ENCODE measurements around the gene HOTAIR.

HOTAIR gene

DNA sequence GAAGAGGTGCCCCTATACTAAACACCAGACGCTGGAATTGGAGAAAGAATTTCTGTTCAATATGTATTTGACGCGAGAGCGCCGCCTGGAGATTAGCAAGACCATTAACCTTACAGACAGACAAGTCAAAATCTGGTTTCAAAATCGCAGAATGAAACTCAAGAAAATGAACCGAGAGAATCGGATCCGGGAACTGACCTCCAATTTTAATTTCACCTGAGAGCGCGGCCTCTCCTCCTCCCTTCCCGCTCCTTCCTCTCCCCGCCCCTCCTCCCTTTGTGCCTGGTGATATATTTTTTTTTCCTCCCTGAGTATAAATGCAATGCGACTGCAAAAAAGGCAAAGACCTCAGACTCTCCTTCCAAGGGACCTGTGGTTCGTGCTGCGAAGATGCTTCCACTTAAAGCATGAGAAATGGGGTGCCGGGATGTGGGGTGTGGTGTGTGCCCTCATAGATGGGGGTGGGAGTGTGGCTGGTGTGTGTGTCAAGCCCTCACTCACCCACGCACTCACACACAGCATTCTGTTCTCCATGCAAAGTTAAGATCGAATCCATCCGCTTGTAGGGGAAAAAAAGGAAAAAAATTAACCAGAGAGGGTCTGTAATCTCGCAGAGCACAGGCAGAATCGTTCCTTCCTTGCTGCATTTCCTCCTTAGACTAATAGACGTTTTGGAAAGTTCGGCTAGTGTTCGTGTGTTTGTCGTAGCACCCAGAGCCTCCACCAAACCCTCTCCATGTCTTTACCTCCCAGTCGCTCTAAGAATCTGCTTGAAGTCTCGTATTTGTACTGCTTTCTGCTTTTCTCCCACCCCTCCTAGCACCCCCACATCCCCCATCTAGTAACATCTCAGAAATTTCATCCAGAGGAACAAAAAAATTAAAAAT lies 14.7 kb upstream of the HOTAIR start:
- no peaks in the 10 kb centered on the region for H3K9me3 ChIP-seq (ENCODE audit: control insufficient read depth, insufficient read depth, low read length)
- H3K9ac ChIP-seq (ENCODE audit: low read depth, low read length), result no peak overlapping the region
- no peaks in the 10 kb centered on the region for H3K36me3 ChIP-seq (ENCODE audit: insufficient read depth, low read length)
- H3K4me1 ChIP-seq (ENCODE audit: insufficient read depth, low read length), result no peaks in the 10 kb centered on the region

DNA sequence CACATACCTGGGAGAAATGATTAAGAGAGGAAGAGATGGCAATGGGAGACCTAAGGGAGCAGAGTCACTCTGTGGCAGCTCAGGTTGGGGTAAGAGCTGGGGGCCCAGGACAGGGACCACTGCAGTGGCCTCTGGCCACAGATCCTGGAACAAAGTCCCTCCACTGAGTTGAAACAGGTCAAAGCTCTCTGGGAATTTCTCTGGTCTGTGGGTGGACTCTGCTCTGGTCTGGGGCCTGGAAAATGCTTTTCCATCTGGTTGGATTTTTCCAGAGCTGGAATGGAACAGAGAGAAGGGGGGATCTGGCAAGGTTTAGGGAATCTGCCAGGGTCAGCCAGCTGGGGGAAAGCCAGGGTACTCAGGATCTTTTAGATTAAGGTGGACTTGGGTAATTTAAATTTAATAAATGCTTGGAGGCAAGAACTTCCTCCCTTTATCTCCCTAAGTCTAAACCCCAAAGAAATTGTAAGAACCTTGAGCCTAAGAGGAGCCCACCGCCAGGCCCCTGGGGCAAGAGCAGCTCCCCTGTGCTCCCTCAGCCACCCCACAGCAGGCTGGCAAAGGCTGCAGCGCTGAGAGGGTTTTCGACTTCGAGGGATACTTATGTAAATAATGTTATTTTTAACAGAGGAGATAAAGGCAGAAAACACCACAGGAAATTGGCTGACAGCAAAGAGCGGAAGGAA lies 13.9 kb upstream of the HOTAIR start:
- Histone ChIP-seq H3K9me3 (ENCODE audit: control insufficient read depth, insufficient read depth, low read length) (no peaks in the 10 kb centered on the region), H3K36me3 (ENCODE audit: insufficient read depth, low read length) (no peaks in the 10 kb centered on the region), H3K4me1 (ENCODE audit: insufficient read depth, low read length) (no peaks in the 10 kb centered on the region), H3K9ac (ENCODE audit: low read depth, low read length) (no peak overlapping the region)

DNA sequence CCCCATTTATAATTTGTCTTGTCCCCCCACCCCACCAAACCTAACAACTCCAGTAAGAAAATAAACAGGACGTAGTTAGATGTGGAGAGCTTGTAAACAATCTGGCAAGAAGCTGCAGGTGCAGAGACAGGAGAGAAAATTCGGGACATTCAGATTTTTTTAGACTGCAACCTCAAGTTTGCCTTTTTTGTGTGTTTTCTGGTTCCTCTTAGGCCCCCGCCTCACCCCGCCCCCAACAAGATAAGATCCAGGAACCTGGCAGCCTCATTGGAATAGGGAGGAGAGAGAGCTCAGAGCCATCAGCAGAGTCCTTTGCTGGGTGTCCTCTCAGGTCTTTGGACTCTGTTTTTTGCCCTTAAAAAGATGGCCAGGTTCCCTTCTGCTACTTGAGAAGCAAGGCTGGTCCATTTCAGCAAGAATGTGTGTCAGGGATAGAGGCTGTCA lies 13.1 kb upstream of the HOTAIR start:
- no peaks in the 10 kb centered on the region for H3K36me3 ChIP-seq (ENCODE audit: insufficient read depth, low read length)
- H3K9ac ChIP-seq (ENCODE audit: low read depth, low read length), result no peak overlapping the region
- H3K9me3 ChIP-seq (ENCODE audit: control insufficient read depth, insufficient read depth, low read length), result no peaks in the 10 kb centered on the region
- H3K4me1 ChIP-seq (ENCODE audit: insufficient read depth, low read length), result no peaks in the 10 kb centered on the region

- no peak overlapping the region for H3K9ac ChIP-seq (ENCODE audit: low read depth, low read length)
Measured at GRCh38 chr12:53986686-53987483, 12.1 kb upstream of the HOTAIR start.

GRCh38 chr12:53985994-53986685 lies 11.4 kb upstream of the HOTAIR start:
- H3K36me3 ChIP-seq (ENCODE audit: insufficient read depth, low read length), result no peaks in the 10 kb centered on the region
- H3K4me1 ChIP-seq (ENCODE audit: insufficient read depth, low read length), result no peaks in the 10 kb centered on the region
- no peak overlapping the region for H3K9ac ChIP-seq (ENCODE audit: low read depth, low read length)
- H3K9me3 ChIP-seq (ENCODE audit: control insufficient read depth, insufficient read depth, low read length), result no peaks in the 10 kb centered on the region

More at GRCh38 chr12:53986686-53987483, 12.1 kb upstream of the HOTAIR start:
- Histone ChIP-seq H3K4me1 (ENCODE audit: insufficient read depth, low read length) (no peaks in the 10 kb centered on the region), H3K9me3 (ENCODE audit: control insufficient read depth, insufficient read depth, low read length) (no peaks in the 10 kb centered on the region), H3K36me3 (ENCODE audit: insufficient read depth, low read length) (no peaks in the 10 kb centered on the region)

GRCh38 chr12:53985692-53985993 lies 10.9 kb upstream of the HOTAIR start:
- Histone ChIP-seq H3K9me3 (ENCODE audit: control insufficient read depth, insufficient read depth, low read length) (no peaks in the 10 kb centered on the region), H3K36me3 (ENCODE audit: insufficient read depth, low read length) (no peaks in the 10 kb centered on the region), H3K9ac (ENCODE audit: low read depth, low read length) (no peak overlapping the region), H3K4me1 (ENCODE audit: insufficient read depth, low read length) (no peaks in the 10 kb centered on the region)

DNA sequence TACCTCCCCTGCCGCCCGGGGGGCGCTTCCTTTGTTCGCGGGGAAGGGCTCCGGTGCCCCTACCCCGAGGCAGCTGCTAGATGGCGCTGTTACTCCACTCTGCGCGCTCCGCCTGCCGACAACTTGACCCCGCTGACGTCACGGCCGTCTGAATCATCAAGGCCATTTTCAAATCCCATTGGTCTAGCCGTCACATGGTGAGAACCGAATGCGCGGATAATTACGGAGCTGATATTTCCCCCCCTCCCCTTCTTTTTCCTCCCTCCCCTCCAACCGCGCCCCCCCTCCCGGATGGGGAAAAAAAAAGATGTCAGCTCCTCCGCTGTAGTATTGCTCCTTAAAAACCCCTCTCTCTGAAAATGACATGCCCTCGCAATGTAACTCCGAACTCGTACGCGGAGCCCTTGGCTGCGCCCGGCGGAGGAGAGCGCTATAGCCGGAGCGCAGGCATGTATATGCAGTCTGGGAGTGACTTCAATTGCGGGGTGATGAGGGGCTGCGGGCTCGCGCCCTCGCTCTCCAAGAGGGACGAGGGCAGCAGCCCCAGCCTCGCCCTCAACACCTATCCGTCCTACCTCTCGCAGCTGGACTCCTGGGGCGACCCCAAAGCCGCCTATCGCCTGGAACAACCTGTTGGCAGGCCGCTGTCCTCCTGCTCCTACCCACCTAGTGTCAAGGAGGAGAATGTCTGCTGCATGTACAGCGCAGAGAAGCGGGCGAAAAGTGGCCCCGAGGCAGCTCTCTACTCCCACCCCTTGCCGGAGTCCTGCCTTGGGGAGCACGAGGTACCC lies 10.3 kb upstream of the HOTAIR start, which contains the start of gene HOXC10:
HOXC10 (plus strand) TSS at position 246 of the 791 bp plus-strand sequence; CDS start at position 360, 114 bp downstream.
- H3K9ac ChIP-seq (ENCODE audit: low read depth, low read length), result no peak within 1 kb of the TSS
- no peaks in the 10 kb centered on the region for H3K9me3 ChIP-seq (ENCODE audit: control insufficient read depth, insufficient read depth, low read length)
- H3K4me1 ChIP-seq (ENCODE audit: insufficient read depth, low read length), result no peaks in the 10 kb centered on the region
- no peaks in the 10 kb centered on the region for H3K36me3 ChIP-seq (ENCODE audit: insufficient read depth, low read length)

DNA sequence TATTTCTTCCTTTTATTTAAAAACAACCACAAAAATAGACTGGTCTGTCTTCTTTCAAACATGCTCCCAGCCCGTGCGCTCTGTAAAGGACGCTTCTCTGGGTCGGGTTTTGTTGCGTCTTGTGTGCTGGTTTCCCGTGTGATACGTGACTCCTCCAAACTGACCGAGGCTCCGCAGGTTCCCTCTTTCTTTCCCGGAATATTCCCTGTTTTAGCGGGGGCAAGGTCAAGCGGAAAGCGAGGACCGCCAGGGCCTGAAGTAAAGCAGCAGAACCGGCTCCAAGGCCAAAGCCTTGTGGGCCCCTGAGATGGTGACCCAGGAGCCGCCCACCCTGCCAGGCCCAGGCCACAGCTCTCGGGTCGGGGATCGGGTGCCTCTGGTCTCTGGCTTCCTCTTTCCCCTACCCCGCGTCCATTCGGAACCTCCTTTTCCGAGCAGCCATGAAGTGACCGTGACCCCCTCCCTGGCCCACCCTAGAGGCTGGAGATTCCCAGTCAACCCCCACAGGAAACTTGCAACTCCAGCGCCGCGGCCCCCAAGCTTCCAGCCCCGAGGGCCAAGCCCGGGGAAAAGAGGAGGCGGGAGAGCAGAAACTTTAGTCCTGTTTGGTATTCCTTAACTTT lies 9.3 kb upstream of the HOTAIR start:
- Histone ChIP-seq H3K4me1 (ENCODE audit: insufficient read depth, low read length) (no peaks in the 10 kb centered on the region), H3K9me3 (ENCODE audit: control insufficient read depth, insufficient read depth, low read length) (no peaks in the 10 kb centered on the region), H3K36me3 (ENCODE audit: insufficient read depth, low read length) (no peaks in the 10 kb centered on the region), H3K9ac (ENCODE audit: low read depth, low read length) (no peak overlapping the region)

DNA sequence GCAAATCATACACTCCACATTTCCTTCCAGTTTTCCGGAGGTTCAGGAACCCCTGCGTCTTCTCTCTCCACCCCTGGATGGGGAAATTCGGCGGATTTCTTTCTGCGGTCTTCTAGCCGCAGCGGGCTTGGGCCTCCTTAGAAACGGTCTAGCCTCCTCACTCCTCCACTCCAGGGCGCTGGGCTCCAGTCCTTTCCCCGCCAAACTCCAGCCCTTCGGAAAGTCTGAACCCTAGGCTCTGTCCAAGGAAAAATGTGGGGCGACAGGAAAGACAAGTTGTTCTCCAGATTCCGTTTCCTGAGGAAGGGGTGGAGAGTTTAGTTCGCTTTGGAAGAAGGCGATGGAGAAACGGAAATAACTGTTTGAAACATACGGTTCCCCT lies 8.8 kb upstream of the HOTAIR start:
- Histone ChIP-seq H3K9me3 (ENCODE audit: control insufficient read depth, insufficient read depth, low read length) (no peaks in the 10 kb centered on the region), H3K36me3 (ENCODE audit: insufficient read depth, low read length) (no peaks in the 10 kb centered on the region), H3K9ac (ENCODE audit: low read depth, low read length) (no peak overlapping the region), H3K4me1 (ENCODE audit: insufficient read depth, low read length) (no peaks in the 10 kb centered on the region)

- H3K9me3 ChIP-seq (ENCODE audit: control insufficient read depth, insufficient read depth, low read length), result no peaks in the 10 kb centered on the region
- no peak overlapping the region for H3K9ac ChIP-seq (ENCODE audit: low read depth, low read length)
- no peaks in the 10 kb centered on the region for H3K36me3 ChIP-seq (ENCODE audit: insufficient read depth, low read length)
- H3K4me1 ChIP-seq (ENCODE audit: insufficient read depth, low read length), result no peaks in the 10 kb centered on the region
Measured at GRCh38 chr12:53982648-53983567, 8.2 kb upstream of the HOTAIR start.

DNA sequence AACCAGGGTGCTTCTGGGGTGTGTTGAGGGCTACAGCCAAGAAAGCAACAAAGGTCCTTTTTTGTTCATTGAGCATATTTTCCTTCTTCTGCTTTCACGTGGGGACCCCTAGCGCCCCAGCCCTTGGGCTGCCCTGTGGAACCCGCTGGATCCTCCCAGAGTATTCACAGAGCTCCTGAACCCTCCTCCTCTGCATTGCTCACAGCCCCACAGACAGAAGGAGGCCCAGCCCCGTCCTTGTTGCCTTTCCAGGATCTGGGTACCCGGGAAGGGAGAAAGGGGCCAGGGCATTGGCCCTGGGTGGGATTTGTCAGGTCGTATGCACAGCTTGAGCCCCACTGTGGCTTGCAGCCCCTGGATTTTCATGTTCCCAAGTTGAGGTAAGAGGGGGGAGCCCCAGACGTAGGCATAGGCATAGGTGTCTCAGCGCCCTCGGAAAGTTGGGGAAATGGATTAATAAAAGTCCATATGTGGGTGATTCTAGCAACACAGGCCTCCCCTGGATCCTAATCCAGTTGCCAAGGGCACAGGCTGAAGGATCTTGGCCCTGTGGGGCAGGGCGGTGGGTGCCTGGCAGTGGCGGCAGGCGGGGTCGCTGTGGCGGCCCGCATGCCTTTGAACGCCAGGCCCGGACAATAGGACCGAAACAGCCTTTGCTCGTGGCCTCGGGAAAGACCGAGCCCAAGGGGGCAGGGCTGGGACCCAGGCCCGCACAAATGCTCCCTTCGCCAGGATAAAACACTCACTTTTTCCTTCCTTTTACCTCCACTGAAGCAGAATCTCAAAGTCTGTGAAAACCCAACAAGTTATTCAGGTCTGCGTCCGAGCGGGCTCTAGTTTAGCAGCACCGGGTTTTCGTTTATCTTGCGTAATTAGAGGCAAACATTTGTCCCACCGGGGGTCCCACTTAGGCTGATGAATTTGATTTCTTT lies 7.1 kb upstream of the HOTAIR start:
- Histone ChIP-seq H3K9me3 (ENCODE audit: control insufficient read depth, insufficient read depth, low read length) (no peaks in the 10 kb centered on the region), H3K36me3 (ENCODE audit: insufficient read depth, low read length) (no peaks in the 10 kb centered on the region), H3K9ac (ENCODE audit: low read depth, low read length) (no peak overlapping the region), H3K4me1 (ENCODE audit: insufficient read depth, low read length) (no peaks in the 10 kb centered on the region)

Data from ES-I3 (cell line).